ENCODE results near the gene SLC43A1. TPM values are rescaled to one million over a fixed set of nuclear protein-coding genes. Genes with fewer than 3 reads are reported as not detected.

Gene SLC43A1
- total RNA-seq, 1 donor from 2014 or later: 10.4 TPM

DNA sequence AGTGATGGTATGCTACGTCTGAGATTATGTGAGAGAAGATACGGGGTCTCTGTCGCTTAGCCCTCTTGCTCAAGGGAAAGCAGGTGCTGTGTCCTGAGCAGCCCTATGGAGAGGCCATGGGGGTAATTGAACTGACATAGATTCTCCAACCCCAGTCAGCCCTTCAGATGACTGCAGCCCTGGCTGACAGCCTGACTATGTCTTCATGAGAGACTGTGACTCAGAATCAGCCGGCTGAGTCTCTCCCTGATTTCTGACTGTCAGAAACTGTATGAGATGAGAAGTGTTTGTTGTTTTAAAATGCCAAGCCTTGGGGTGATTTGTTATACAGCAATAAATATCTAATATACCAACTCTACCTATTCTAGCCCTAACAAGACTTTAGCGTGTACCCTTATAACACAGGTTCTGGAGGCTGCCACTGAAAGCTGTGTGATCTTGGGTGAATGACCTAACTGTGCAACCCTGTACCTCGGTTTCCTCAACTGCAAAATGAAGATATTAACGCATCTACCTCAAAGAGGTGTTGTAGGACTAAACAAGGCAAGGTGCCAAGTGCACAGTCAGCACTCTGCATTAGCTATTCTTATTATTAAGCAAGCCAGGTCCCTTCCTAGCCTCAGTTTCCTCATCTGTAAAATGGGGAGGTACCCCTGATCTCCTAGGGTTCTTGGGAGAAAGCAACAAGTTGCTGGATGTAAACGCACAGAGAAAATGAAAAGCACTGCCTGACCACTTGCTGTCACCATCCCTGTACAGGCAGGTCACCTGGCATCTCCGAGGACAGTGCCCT is 24.9 kb downstream of the SLC43A1 start:
- no peak for DNase-seq (ENCODE audit: low spot score)
- no peak overlapping the region for H3K4me3 Mint-ChIP-seq (ENCODE audit: unreplicated experiment)
- TF ChIP-seq, protein P1, sequence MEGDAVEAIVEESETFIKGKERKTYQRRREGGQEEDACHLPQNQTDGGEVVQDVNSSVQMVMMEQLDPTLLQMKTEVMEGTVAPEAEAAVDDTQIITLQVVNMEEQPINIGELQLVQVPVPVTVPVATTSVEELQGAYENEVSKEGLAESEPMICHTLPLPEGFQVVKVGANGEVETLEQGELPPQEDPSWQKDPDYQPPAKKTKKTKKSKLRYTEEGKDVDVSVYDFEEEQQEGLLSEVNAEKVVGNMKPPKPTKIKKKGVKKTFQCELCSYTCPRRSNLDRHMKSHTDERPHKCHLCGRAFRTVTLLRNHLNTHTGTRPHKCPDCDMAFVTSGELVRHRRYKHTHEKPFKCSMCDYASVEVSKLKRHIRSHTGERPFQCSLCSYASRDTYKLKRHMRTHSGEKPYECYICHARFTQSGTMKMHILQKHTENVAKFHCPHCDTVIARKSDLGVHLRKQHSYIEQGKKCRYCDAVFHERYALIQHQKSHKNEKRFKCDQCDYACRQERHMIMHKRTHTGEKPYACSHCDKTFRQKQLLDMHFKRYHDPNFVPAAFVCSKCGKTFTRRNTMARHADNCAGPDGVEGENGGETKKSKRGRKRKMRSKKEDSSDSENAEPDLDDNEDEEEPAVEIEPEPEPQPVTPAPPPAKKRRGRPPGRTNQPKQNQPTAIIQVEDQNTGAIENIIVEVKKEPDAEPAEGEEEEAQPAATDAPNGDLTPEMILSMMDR (IDR thresholded peaks at IDR 0.05; ENCODE audit: unreplicated experiment): no peak
- no peaks in the 10 kb centered on the region for H3K4me1 Mint-ChIP-seq (ENCODE audit: unreplicated experiment)
- H3K27me3 Mint-ChIP-seq (ENCODE audit: unreplicated experiment): peaks cover 2% of the 10 kb centered on the region
- no peak overlapping the region for H3K27ac Mint-ChIP-seq (ENCODE audit: unreplicated experiment)
- no peaks in the 10 kb centered on the region for H3K9me3 Mint-ChIP-seq (ENCODE audit: unreplicated experiment)
- H3K36me3 Mint-ChIP-seq (ENCODE audit: low read depth, unreplicated experiment): peaks cover 11% of the 10 kb centered on the region

DNA sequence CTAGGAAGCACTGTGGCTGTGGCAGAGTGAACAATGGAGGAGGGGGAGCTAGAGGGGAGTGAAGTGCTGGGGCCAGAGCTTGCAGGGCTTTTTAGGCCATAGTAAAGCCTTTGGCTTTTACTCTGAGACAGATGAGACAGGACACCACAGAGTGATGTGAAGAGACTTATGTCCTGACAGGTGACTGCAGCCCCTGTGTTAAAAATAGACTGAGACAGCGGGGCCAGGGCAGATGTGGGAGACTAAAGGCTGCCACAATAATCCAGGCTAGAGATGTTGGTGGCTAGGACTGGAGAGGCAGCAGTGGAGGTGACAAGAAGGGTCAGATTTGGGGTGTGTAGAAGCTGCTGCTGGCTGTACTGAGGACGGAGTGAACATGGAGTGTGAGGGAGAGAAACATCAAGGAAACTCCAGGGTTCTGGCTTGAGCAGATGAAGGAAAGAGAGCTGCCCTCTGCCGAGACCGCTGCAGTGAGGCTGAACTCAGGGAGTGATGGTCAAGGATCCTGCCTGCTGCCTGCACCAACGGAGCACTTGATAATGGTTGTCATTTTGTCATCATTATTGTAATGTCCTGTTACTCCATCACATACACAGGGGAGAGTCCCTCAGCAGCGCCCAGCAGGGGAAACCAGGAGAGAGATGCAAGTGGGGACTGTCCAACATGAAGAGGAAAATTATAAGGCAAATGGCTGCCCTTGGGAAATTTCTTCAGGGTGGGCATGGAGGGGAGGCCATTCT is 27.4 kb downstream of the SLC43A1 start:
- peaks cover 5% of the 10 kb centered on the region for H3K27me3 Mint-ChIP-seq (ENCODE audit: unreplicated experiment)
- H3K9me3 Mint-ChIP-seq (ENCODE audit: unreplicated experiment): no peaks in the 10 kb centered on the region
- H3K36me3 Mint-ChIP-seq (ENCODE audit: low read depth, unreplicated experiment): peaks cover 11% of the 10 kb centered on the region
- H3K4me3 Mint-ChIP-seq (ENCODE audit: unreplicated experiment): peak overlapping the region; percentile 44
- no peak overlapping the region for H3K27ac Mint-ChIP-seq (ENCODE audit: unreplicated experiment)
- no peaks in the 10 kb centered on the region for H3K4me1 Mint-ChIP-seq (ENCODE audit: unreplicated experiment)
- no peak for DNase-seq (ENCODE audit: low spot score)
- TF ChIP-seq, protein P1 (IDR thresholded peaks at IDR 0.05; ENCODE audit: unreplicated experiment): no peak

DNA sequence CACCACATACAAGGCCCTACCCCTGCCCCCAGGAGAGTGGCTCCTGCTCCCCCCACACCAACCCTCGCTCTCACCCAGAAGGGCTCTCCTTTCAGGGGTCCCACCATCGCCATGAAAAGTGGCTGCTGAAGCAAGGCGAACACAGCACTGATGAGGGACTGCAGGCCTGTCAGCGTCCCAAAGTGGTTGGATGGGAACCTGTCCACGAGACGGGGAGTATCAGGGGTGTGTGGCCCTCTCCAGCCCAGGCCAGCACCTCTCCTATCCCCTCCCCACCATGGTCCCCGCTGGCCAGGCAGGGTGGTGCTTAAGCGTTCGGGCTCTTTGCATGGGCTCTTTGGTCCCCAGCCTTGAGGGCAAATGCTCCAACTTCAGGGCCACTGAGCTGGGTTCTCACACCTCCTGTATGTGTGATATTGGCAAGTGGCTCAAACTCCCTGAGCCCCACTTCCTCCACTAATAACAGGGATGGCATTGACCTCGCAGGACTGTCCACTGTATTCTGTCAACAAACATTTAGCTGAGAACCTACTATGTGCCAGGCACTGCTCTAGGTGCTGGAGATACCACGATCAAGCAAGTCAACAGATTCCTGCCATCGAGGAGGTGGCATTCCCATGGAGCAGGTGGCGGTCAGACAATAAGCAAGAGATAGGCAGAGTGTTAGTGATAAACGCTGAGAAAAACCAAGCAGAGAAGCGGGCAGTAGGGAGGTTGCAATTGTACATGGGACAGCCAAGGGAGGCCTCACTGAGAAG is 28.3 kb downstream of the SLC43A1 start:
- H3K27ac Mint-ChIP-seq (ENCODE audit: unreplicated experiment): no peak overlapping the region
- H3K27me3 Mint-ChIP-seq (ENCODE audit: unreplicated experiment): peaks cover 5% of the 10 kb centered on the region
- no peak for DNase-seq (ENCODE audit: low spot score)
- TF ChIP-seq, protein P1 (IDR thresholded peaks at IDR 0.05; ENCODE audit: unreplicated experiment): no peak
- H3K36me3 Mint-ChIP-seq (ENCODE audit: low read depth, unreplicated experiment): peaks cover 11% of the 10 kb centered on the region
- H3K4me1 Mint-ChIP-seq (ENCODE audit: unreplicated experiment): no peaks in the 10 kb centered on the region
- no peaks in the 10 kb centered on the region for H3K9me3 Mint-ChIP-seq (ENCODE audit: unreplicated experiment)
- H3K4me3 Mint-ChIP-seq (ENCODE audit: unreplicated experiment): peak overlapping the region; percentile 13

DNA sequence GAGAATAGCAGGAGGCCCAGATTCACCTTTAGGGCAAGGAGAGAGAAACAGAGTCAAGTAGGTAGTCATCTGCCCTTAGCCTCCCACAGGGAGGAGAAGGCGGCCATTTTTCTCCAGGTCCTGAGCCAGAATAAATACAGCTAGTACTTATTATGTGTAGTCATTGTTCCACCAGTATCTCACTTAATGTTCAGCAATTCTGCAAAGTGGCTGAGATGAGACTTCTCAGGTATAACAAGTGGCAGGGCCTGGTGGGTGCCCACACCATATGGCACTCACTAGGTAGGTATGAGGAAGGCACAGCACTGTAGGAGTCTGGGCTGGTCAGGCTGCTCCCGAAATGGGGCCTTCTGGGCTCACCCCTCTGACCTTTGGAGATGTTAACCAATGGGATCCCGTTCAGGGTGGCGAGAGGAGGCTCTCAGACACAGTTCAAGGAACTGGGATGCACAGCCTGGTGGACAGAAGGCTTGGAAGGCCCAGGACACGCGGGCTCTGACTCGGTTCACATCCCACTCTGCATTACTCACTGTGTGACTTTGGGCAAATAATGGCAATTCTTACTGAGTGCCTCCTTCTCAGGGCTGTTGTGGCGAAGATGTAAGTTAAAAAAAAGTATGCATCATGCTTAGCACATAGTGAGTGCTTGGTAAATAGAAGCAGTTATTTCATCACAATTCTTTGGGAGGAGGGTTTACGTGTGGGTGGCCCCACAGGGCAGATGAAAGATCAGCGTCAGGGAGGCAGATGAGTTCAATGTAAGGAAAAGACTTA is 30.1 kb downstream of the SLC43A1 start:
- Mint-ChIP-seq H3K27me3 (ENCODE audit: unreplicated experiment) (peaks cover 10% of the 10 kb centered on the region), H3K27ac (ENCODE audit: unreplicated experiment) (no peak overlapping the region), H3K4me3 (ENCODE audit: unreplicated experiment) (no peak overlapping the region), H3K4me1 (ENCODE audit: unreplicated experiment) (peaks cover 9% of the 10 kb centered on the region), H3K36me3 (ENCODE audit: low read depth, unreplicated experiment) (peaks cover 11% of the 10 kb centered on the region), H3K9me3 (ENCODE audit: unreplicated experiment) (no peaks in the 10 kb centered on the region)
- TF ChIP-seq, protein P1 (IDR thresholded peaks at IDR 0.05; ENCODE audit: unreplicated experiment): no peak
- no peak for DNase-seq (ENCODE audit: low spot score)
